ENCODE data around the gene OSBPL2.

OSBPL2 gene

GRCh38 chr20:62285151-62285550 is 46.8 kb downstream of the OSBPL2 start:
- no peak for DNase-seq (ENCODE audit: low spot score)

GRCh38 chr20:62285722-62286121 is 47.4 kb downstream of the OSBPL2 start:
- DNase-seq (ENCODE audit: low spot score): no peak

GRCh38 chr20:62286493-62287064 is 48.3 kb downstream of the OSBPL2 start:
- DNase-seq (ENCODE audit: low spot score): no peak

- no peak for DNase-seq (ENCODE audit: low spot score)
Observed at GRCh38 chr20:62287129-62287528, 48.8 kb downstream of the OSBPL2 start.

GRCh38 chr20:62287759-62288534 is 49.6 kb downstream of the OSBPL2 start:
- DNase-seq (ENCODE audit: low spot score): no peak

DNA sequence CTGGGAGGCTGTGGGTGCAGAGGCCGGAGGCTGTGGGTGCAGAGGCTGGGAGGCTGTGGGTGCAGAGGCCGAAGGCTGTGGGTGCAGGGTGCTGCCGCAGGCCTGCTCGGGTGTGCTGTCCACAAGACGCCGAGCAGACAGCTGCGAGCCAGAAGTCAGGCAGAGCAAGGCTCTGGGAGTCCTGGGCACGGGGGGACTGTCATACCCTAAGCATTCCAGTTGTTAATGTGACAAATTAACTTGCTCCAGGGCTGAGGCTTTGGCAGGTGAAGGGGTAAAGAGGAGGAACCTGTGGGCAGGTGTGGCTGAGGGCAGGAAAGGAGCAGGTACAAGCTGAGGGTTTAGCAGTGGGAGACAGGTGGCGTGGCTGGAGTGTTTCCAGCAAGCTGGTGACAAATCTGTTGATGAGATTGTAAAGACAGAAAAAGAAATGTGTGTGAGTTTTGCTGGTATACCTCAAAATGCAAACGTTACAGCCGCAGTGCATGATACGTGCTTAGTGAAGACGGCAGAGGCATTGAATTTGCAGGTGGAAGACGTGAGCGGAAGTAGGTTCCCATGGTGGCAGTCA is 50.3 kb downstream of the OSBPL2 start:
- no peak for DNase-seq (ENCODE audit: low spot score)

DNA sequence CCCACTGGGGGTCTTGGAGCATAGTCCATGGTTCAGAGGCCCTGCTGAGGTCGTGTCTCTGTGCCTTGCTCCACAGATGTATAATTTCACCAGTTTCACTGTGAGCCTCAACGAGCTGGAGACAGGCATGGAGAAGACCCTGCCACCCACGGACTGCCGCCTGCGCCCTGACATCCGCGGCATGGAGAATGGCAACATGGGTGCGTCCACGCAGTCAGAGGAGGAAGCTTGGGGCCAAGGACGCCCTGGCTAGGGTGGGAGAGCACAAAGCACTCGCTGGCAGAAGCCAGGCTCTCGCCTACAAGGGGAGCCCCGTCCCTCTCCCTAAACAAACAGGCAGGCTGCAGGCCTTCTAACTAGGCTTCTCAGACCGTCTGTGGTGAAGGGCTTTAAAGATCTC is 50.8 kb downstream of the OSBPL2 start:
- DNase-seq (ENCODE audit: low spot score): no peak

GRCh38 chr20:62289898-62290297 is 51.6 kb downstream of the OSBPL2 start:
- no peak for DNase-seq (ENCODE audit: low spot score)

DNA sequence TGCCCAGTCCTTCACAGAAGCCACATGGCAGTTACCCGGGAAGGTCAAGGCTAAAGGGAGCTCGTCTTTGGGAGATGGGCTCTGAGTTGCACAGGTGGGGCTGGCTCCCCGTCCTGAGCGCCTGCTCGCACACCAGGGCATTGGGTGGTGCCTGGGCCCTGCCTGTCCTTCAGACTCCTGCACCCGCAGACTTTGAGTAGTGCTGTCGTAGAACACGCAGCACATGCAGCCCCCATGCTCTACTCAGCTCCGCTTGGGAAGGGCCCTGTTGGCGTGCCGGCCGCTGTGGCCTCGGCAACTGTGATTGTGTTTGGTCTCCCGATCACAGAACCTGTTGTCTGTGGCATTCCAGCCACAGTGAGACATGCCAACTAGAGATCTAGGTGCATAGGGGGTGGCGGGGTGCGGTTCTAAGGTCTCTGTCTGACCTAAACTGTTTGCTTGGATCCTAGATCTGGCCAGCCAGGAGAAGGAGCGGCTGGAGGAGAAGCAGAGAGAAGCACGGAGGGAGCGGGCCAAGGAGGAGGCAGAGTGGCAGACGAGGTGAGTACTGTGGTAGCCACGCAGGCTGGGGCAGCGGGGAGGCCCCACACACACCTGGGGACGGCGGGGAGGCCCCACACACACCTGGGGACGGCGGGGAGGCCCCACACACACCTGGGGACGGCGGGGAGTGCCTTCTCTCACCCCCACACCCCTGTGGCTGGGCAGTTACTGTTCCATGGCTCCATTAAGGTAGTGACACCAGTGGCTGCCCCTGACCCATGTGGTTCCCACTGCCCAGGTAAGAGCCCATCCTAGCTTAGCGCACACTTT is 53.1 kb downstream of the OSBPL2 start:
- no peak for DNase-seq (ENCODE audit: low spot score)

- DNase-seq (ENCODE audit: low spot score): no peak
Observed at GRCh38 chr20:62292108-62292507, 53.8 kb downstream of the OSBPL2 start.

- no peak for DNase-seq (ENCODE audit: low spot score)
Observed at GRCh38 chr20:62293111-62293784, 54.9 kb downstream of the OSBPL2 start.

DNA sequence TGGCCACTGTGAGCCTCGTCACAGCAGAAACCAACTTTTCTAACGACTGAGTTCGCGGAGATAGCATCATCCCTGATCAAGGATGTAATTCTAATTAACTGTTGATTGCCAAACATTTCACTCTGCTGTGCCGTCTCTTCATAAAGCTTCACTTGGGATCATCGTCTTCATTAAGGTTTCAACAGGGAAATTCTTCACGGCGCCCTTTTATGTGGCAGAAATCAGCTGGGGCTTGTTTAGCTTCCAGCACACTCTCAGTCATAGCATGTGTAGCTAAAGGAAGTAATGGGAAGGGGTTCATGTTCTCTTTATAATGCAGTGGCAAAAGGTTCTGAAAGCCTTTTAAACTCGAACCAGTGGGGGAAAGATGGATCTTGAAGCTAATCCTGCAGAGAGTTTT is 55.6 kb downstream of the OSBPL2 start:
- DNase-seq (ENCODE audit: low spot score): no peak

DNA sequence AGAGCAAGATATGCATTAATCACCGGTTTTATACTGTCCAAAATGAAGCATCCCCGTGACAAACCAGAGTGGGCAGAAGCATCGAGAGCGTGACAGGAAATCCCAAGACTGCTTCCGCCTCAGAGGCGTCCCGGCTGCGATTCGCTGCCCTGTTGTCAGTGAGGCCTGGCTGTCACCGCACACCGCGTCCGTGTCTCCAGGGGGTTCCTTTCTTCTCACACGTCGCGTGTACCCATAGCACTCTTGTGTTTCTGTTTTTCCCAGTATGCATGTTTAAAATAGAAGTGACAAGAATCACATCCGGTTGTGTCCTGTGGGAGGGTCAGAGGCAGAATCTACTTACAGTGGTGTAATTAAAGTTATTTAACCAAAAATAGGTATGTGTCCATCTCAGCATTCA is 56.2 kb downstream of the OSBPL2 start:
- DNase-seq (ENCODE audit: low spot score): no peak

DNA sequence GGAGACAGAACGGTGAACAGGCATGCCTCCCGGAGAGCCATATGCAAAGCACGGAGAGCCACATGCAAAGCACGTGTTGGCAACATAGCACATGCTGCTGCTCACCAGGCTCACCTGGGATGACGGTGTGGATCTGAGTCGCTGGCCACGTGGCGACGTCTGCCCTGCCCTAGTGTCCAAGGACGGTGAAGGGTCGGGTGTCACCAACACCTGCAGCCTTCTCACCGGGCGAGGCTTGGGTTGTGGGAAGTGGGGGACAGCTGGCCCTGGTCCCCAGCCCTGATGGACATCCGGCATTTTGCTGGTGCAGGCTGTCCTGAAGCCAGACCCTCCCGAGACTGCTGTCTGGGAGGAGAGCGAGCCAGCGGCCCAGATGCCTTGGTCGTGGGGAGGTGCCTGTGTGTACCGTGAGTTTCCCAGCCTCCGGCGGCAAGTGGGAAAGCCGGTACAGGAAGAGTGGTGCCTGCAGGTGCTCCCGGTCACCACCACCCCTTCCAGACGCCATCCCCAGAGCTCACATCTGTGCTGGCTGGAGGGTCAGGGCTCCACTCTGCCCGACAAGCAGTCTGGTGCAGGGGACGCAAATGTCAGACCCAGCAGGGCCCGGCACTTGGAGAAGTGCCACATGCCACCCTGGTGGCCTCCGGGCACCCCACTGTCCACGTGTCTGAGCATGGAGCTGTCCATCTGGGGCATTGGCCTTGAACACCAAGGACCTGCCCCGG is 58.6 kb downstream of the OSBPL2 start:
- DNase-seq (ENCODE audit: low spot score): no peak

DNA sequence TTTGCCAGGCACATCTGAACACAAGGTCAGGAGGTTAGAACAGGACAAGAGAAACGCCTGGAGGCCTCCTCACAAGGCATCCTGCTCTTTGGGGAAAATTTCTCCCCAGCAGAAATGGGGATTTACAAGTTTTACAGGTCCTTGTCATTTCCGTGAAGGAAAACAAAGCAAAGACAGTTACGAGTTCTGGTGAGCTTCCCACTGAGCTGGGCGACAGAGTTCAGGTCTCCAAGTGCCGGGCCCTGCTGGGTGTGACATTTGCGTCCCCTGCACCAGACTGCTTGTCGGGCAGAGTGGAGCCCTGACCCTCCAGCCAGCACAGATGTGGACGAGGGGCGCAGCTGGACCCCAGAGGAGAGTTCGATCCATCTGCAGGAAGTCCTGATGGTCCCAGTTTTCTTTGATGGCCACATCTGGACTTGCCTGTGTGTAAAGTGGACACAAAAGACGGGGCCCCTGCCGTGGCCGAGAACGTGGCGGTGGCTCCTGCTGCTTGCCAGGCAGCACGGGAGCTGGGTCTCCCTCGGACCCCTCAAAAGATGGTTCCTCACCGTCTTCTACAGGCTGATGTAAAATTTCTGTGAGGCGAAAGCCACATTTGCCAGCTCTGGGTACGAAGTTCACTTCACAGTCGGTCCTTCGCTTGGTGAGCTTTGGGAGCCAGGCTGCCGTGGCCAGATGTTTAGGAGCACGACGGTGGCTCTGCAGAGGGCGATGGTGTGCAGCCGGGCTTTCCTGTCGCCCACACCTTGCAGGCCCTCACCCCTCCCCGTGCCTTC is 59.3 kb downstream of the OSBPL2 start:
- no peak for DNase-seq (ENCODE audit: low spot score)

GRCh38 chr20:62298577-62299249 is 60.4 kb downstream of the OSBPL2 start:
- no peak for DNase-seq (ENCODE audit: low spot score)

GRCh38 chr20:62299666-62300236 is 61.4 kb downstream of the OSBPL2 start:
- no peak for DNase-seq (ENCODE audit: low spot score)

GRCh38 chr20:62300319-62300718 is 62.0 kb downstream of the OSBPL2 start:
- DNase-seq (ENCODE audit: low spot score): no peak

- no peak for DNase-seq (ENCODE audit: low spot score)
Observed at GRCh38 chr20:62301111-62301668, 62.9 kb downstream of the OSBPL2 start.

Measured in RKO (cell line).